Measurements from ENCODE around the gene RBMS1.

Gene RBMS1

DNA sequence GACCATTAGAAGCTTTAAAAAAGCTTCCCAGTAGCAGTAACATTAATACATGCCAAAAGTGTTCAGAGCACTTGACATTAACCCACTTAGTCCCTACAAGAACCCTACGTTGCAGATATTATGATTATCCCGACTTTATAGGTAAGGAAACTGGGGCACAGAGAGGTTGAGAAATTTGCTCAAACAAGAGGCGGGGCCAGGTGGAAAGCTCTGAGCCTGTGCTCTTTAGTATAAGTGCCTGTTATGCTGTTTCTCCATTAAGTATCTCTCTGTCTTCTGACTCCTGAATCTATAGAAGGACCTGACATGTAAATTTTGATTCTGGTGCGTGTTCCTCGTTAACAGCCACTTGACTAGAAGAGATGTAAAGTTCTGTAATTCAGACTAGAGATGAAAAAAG, 139.8 kb downstream of the RBMS1 start:
- no peak for DNase-seq

DNA sequence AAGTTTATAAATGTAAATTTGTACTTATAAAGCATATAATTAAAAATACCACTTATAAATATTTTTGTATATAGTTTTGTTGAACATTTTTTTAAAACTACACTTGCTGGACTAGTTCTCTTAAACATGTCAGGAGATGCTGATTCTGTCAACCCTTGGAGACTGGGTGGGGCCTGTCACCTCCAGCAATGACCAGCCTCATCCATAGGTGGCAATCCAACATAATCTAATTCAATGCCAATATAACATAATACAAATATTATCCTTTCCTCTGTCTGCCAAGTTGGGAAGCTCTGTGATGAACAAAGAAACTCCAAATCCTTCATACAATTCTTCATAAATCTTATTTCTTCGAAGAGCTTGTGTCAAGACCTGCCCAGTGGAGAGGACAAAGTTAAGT, 140.4 kb downstream of the RBMS1 start:
- no peak for DNase-seq

DNA sequence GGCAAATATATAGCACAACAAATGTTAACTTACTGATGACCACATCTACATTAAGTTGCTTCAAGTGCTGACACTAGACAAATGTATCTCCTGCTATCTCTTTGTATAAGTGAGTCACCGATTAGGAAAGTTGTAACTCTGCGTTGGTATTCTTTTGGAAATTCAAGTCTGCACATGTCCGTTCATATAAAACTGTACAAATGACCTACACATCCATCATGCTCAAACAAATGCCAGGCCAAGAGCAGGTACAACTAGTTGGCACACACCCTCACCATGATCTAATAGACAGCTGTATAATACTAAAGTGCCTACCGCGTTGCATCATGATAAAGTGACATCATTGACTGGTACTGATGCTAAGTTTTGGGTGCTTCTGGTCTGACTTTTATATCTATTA, 141.1 kb downstream of the RBMS1 start:
- DNase-seq, result peak; percentile 20

DNA sequence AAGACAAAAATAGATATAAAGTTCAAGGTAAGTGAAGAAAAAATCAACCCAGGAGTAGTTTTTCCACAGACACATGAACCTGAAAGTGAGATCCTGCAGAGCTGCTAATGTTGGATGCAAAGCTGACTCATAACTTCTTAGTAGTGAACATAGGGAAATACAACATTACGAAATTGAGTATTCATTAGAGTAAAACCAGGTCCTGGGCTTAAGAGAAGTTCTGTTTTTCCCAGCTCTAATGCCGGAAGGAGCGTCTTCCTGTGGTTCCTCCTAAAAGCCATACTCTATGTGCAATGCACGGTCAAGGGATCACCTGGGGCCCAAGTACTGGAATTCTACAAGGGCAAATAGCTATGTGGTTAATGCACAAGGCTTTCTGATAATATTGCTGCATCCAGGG, 141.7 kb downstream of the RBMS1 start:
- DNase-seq, result no peak

DNA sequence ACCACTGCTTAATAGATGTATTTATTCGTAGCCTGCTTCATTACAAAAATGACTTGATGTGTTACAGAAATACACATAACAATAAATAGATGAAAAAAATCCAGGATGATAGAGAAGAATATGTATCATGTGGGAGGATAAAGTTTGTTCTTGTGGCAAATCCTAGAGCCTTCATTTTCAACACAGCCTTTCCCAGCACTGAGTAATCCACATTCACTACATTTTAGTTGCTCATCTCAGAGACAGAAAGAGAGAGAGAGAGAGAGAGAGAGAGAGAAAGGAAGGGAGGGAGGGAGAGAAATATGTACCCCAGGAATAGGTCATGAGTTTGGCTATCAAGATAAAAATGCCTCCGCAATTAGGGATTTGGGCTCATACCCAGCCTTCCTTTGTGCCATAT, 144.3 kb downstream of the RBMS1 start:
- DNase-seq, result no peak

DNA sequence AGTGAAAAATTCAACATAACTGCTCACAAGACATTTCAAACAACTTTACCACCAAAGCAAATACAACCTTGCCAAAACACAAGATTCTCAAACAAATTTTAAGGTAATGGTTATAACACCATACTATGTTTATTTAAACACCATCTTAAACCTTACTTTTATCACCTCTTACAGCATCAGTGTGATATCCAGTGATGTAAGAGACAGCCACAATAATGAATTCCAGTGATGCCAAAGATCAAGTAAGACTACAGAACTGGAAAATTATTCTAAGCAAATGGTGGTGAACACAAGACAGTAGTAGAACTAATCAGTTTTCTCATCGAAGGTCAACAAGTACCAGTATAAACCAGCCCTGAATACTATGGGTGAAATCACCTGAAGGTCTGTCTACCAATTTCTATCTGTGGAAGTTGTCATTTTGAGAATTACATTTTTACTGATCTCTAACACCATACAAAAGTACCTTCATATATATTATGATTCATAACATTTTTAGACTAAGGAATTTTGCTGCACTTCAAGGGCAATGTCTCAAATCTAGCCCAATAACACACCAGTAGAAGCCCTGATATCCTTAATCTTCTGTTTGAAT, 146.2 kb downstream of the RBMS1 start:
- DNase-seq, result no peak

DNA sequence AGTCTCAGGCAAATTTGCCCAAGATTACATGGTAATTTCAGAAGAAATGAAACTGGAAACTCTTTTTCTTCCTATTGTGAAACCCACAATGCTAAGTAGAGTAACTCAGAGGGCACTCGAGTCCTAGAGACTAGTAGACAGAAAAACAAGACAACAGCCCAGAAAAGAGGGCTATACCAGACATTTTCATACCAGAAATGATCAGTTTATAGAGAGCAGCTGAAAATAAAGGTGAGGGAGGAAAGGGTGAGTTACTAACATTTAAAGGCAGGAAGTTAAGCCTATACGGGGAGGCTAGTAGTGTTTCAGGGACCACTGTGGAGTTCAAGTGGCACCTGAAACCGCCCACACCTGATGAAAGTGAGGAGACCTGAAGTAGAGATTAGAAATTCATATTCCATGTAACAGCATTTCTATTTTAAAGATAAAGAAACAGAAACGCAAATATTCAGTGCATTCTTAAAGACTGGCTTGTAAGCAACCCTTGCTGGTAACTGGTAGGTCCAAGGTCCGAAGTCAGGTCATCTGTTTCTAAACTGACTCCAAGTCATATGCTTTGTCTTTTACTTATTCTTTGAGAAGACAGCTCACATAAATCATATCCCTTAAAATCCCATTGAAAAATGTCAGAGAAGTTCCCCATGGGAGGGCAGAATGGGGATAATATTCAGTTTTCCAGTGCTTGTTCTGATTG, 148.4 kb downstream of the RBMS1 start:
- DNase-seq, result no peak

DNA sequence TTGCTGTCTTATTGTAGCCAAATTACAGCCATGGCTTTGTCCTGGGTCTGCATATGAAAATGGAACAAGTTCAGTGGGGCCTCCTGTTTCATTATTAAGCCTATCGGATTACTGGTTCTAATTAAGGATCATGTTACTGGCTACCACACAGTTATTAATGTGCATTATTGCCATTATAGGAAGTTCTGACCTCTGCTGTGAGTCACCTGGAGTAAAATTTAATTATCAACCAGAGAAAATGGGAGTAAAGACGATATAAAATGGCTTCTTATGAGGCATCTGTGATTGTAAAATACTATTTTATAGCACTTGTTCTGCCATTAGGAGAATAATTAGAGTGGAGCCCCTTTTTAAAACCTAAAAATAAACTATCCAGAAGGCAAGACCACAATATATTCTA, 150.2 kb downstream of the RBMS1 start:
- DNase-seq, result peak; percentile 83

DNA sequence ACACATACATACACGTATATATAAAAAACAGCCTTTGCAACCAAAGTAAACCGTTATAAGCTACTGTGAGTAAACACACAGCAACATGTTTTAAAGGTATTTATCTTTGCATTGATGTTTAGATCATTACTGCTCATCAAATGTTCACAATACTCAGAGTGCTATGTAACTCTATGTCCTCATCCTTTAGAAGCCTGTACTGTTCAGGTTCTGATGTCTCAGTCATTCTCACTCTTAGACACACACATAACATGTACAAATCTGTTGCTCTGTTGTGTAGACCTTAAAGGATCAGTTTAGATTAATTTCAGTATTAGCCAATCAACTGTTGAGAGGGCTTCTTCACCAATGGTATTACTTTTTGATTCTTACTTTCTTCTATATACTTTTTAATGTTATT, 153.9 kb downstream of the RBMS1 start:
- no peak for DNase-seq

DNA sequence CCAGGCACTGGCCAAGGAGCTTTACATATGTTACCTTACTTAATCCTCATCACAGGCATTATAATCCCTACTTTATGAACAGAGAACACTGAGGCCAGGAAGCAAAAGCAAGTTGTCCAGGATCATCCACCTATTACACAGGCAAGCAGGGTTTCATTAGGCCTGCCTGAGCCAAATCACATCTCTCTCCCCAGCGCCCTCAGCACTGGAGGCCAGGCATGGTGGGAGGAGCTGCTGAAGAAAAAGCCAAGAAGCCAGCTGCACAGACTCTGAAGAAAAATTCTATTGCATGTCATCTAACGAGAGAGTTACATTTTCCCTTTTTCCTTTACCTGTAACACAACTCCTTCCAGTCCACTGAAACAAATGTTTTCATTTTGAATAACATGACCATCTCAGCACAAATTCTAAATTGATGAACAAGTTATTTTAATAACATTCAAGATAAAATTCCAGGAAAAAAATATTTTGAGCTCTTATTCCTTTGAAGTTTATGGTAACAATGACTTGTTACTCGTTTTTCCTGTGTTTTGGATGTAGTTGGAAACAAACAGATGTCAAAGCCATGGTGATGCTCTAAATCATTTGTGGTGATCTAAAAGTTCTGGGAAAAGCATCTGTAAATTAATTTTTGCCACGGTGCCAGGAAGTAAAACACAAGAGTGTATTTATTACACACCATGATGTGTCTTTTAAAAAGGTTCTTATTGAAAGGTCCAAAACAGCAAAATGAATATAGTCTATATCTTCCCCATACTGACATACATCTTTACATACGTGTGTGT, 154.5 kb downstream of the RBMS1 start:
- DNase-seq, result no peak

DNA sequence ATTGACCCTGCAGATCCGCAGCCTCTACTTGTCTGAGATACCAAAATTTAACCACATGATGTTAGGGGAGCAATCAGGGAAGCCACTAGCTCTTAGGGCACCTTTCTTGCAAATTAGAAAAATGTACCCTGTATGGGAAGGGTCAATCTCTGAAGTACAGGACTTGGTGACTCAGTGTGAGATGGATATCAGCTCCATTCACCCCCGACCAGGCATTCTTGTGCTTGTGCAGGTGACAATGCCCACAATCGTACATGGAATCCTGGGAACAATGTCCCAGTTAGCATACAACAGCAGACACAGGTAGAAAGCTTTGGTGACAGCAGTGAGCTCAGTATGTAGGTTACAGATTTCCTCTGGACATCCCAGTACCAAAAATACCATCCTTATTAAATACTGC, 155.9 kb downstream of the RBMS1 start:
- DNase-seq, result no peak

DNA sequence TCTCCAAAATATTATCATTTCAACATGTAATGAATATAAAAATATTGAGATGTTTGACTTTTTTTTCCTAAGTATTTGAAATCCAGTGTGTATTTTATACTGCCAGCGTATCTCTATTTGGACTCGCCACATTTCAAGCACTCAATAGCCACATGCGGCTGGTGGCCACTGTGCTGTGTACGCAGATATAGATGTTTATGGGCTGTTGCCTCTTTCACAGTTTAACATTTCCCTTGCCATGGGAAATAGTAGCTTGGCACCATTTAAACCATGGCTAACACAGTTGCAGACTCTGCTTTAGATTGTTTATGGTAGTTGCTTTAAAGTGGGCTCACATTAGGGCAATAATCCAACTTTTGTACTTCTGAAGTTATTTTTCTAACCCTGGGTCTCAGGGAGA, 157.0 kb downstream of the RBMS1 start:
- DNase-seq, result no peak

DNA sequence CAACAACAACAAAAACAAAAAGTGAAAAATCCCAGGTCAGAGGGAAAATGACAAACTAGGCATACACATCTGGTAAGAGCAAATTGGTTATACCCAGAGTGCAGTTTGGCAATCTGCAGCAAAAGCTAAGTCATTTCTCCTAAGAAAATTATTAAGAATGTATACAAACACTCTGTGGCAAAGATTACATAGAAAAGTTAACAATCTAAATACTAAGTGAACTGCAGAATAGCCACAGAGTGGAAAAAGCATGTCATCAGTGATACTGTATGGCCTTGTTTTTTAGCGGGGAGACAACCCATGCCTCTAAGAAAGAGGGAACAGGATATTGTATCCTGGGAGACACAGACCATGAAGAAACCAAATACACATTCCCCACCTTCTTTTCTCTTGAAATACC, 157.5 kb downstream of the RBMS1 start:
- DNase-seq, result no peak

DNA sequence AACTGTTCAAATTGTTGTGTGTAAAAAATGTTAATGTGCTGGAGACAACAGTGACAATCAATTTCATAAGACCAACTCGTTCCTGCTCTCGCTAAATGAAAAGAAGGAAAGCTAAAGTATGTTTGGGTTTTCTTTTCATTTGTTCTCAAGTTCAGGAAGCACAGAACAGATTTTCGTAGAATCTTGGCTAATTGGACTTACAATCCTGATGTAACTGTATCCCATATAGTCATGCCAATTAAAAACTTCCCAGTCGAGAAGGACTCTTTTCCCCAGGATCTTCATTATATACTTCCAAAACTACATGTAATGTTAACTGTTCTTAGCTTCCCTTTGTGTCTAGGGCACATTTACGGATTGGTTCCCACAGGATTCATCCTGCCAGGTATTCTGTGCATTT, 158.2 kb downstream of the RBMS1 start:
- DNase-seq, result no peak

DNA sequence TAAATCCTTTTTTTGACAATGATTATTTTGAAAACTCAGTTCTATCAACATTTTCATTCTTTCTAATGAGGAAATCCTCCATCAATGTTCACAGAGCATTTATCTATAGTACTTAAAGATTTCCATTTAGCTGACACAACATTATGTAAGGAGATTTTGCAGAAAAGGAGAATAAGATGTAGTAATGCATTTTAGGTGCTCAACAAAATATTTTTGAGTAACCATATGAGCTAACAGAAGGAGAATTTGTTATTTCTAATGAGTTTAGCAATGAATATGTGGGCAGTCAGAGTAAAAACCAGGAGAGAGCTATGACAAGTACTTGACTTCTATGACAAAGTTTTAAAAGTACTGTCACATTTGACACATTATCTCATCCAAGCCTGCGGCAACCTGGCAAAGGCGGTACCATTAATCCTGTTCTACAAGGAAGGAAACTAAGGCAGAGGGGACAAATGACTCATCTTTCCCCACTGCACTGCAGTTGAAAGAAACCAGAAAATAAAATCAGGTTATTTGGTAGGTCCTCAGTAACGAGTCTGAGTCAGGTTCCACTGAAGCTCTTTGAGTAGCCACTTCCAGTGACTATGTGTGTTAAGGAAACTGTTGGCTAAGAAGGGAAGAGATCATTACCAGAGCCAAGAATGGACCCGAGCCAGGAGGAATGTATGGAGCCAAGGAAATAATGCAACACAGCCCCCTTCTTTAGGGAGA, 159.4 kb downstream of the RBMS1 start:
- no peak for DNase-seq

DNA sequence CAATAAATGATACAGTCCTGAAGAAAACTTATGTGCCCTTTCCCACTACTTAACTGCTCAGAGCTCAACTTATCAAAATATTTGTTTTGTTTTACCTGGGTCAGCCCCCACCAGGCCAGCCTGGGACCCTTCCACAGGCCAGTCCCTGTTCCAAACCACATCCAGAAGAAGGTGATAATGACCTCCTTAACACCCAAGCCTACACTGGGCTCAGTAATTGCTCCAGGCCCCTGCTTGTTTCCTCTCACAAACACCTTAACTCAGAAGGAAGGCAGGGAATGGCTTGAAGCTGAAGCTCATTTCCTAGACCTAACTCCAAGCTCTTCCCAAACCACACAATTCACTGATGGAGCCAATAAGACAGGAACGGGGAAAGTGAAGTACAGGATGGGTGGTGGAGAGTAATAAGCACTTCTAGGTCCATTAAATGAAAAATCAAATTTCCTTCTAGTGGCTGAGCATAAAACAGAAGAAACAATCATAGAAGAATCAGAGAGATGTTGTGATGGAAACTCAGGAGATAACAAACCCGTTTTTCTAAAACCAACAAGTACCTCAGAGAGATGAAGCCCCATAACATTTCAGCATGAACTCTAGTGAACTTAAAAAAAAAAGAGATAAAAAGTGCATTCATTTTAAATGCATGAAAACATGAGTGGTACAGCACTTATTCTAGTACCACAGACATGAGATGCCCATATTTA, 160.1 kb downstream of the RBMS1 start:
- DNase-seq, result no peak

DNA sequence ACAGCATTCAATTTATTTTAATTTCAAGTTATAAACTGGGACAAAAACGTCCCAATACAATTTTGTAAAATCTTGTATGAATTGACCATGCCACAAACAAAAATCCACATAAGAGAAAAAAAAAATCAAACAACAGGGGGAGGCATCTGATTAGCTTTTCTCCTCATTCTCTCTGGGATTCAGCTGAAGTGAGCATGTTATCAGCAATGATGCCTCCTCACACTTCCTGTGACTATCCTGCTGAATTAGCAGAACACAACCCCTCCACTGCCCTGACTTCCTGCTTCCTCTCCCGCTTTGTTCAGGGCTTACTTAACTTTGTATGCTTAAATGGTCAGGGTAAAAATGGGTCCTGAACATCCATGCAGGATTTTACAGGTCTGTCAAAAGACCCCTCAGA, 161.3 kb downstream of the RBMS1 start:
- DNase-seq, result no peak

DNA sequence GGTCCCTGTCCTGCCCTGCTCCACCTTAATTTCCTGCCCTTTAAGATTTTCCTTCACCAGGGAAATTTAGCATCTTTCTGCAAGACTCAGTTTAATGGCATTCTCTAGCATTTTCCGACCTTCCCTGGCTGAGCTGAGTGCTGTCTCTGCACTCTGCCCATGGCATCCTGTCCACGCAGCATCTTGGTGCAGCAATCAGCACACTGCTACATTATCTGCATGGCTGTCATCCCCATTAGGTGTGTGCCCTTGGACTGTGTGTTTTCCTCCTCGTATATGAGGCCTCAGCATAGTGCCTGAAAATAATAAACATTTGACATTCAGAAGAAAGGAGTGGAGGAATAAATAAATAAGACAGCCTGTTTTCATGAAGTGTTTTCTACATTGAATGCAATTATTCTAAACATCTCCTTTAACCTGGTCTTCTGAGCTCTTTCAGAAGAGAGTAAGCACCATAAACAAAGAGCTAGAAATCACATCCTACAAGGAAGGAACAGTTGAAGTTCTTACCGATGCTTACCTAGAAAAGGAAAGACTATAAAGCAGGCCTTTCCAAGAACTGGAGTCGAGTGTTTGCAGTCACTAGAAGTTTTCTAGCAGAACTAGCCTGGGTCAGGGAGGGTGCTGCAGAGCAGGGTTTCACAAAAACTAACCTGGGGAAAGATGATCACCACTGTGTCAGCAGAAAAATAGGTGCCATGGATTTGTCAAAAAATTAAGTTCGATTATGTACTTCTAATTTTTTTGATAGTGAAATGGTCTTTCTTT, 162.2 kb downstream of the RBMS1 start:
- DNase-seq, result no peak

DNA sequence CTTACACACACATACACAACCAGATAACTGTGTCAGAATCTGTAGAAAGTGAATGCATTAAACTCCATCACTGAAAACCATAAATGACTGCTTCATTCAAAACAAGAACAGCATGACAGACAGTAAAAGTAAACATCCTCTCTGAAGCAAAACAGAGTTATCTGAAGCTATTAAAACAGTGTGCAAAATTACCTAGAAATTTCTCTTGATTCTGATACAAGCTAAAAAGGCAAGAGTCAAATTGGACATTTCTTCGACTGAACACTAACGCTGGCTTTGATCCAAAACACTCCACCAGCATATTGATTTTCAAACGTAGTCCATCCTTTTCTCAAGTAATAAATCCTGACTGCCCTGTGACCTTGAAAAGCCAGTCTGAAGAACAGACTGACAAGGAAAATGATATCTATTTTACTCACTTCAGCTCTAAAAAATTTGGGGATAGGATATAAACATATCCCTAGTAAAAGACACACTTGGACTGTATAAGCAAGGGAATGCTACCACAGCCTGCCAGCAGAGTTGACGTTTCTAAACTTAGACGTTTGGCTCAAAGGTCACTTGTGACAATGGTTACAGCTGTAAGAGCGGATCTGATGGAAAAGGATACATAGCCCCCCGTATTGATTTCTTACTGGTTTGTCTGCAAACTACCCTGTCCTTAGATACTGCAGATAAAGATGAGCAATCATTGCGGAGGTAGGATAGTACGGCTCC, 164.6 kb downstream of the RBMS1 start:
- DNase-seq, result peak; percentile 19

DNA sequence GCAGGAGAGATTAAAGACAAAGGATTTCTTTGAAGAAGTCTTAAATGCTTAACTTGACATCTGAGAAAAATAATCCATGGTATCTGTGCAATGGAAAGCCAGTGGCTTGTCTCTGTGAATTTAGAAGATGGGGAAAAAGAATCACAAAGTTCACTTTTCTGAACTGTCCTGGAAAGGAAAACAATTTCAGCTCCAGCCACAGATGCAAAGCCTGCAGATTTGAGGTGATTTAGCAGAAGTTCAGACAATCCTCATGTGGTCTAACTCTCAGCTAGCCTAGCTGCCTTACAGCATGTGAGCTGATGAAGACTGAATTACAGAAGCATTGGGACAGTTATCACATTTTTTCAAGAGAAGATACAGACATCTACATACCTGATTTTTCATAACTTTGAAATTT, 166.8 kb downstream of the RBMS1 start:
- no peak for DNase-seq

DNA sequence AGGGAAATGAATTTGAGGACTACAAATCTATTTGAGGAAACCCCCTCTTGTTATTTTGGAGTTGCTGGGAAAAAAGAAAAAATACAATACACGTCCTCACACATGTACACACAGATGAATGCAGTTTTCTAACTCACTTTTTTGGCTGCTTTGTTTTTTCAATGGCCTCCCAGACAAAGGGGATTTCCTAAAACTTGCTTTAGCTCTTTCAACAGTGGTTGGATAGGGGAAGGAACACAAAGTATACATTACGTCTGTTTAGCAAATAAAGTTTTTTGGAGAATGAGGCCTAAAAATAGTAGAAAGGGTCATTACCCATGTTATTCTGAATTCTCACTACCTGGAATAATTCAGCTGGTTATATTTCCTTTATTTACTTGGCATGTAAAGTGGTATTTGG, 168.2 kb downstream of the RBMS1 start:
- DNase-seq, result no peak

DNA sequence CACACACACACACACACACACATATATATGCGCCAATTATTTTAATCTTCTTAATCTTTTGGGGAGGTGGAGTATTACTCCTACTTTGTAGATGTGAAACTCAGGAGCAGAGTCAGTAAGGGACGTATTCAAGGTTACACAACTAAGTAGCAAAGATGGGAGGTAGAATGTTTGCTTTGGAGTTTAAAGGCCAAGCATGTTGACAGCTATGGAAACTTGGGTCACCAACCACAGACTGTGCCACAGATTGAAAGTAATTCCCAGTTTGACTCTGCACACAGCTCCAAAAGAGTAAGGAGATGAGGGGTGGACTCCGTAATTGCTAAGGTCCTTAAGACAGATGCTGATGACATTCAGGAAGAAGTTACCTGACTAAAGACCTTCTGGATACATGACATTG, 168.7 kb downstream of the RBMS1 start:
- DNase-seq, result no peak
